Activated B cell treated with CpG ODN at 0.5 μM for 24 hours (primary cell): ENCODE results near the gene POU5F1. TPM values are rescaled to one million over a fixed set of nuclear protein-coding genes. Genes with fewer than 3 reads are reported as not detected.
"Not testable (repeated sequence)": the region's sequence is repeated elsewhere in the genome, so short reads cannot be mapped to it uniquely, and the experiment has no call there.

Experiments used
- ATAC-seq: fragments of 200-7000 bp; cut with Tn5 transposase; one replicate; pipeline ENCODE4 v1.10.0; 2021; ENCODE audit warnings: low read depth, mild to moderate bottlenecking, moderate library complexity
- CTCF ChIA-PET: fragments of 350-600 bp; sonication (Branson Sonifier 250); formaldehyde crosslinking; loops from one replicate; lab custom pipeline; 2021; ENCODE audit warnings: antibody characterized with exemption; lab: Charles Lee
- POLR2A ChIA-PET: fragments of 350-600 bp; sonication (Branson Sonifier 250); formaldehyde crosslinking; loops from one replicate; lab custom pipeline; 2021; ENCODE audit warnings: antibody characterized with exemption; lab: Charles Lee
- DNase-seq: peaks from one replicate; pipeline ENCODE4 v3.0.0; 2022
- H3K27ac Mint-ChIP-seq: one replicate; pipeline ENCODE4 v1.8.0; 2020; ENCODE audit warnings: mixed read lengths
- H3K27me3 Mint-ChIP-seq: one replicate; pipeline ENCODE4 v1.8.0; 2021; ENCODE audit warnings: mixed read lengths
- H3K36me3 Mint-ChIP-seq: one replicate; pipeline ENCODE4 v1.8.0; 2021; ENCODE audit warnings: low read depth, mixed read lengths
- H3K4me1 Mint-ChIP-seq: one replicate; pipeline ENCODE4 v1.8.0; 2021; ENCODE audit warnings: mixed read lengths
- H3K4me3 Mint-ChIP-seq: one replicate; pipeline ENCODE4 v1.8.0; 2020; ENCODE audit warnings: mild to moderate bottlenecking, mixed read lengths
- H3K9me3 Mint-ChIP-seq: one replicate; pipeline ENCODE4 v1.8.0; 2020; ENCODE audit warnings: mixed read lengths
- CTCF ChIP-seq: fragments of 200-600 bp; IDR thresholded peaks from one replicate; pipeline ENCODE4 v1.8.0; 2022; ENCODE audit warnings: antibody characterized with exemption, mild to moderate bottlenecking
- intact Hi-C: fragments of 100-400 bp; cut with micrococcal nuclease; formaldehyde crosslinking; loops from one replicate; pipeline ENCODE4 v1.15.1; 2024
- total RNA-seq: library from RNA; stranded (reverse); gene quantifications from 2 replicates; pipeline ENCODE4 v1.2.3, GENCODE V29; 2022

Gene POU5F1
- total RNA-seq, 1 donor from 2014 or later = 4.7 TPM

GRCh38 chr6:31194061-31194834, 23.8 kb upstream of the POU5F1 start:
- intact Hi-C loops = no loop called here
- CTCF ChIA-PET = interaction anchor here (1.0 to 8.4 kb wide), 4 partner anchors 57 to 182 kb away, joined by 3 to 161 read pairs (median 5); no protein-coding TSS in a partner anchor

GRCh38 chr6:31193206-31193605, 22.7 kb upstream of the POU5F1 start:
- ChIA-PET CTCF (interaction anchor here (0.8 to 8.4 kb wide), 6 partner anchors 51 to 187 kb away, joined by 3 to 161 read pairs (median 14); partner anchors contain the start of gene PSORS1C2), POLR2A (no interaction called here)
- no peak for TF ChIP-seq CTCF
- peaks cover 33% of the 10 kb centered on the region for H3K4me1 Mint-ChIP-seq
- H3K9me3 Mint-ChIP-seq = no peaks in the 10 kb centered on the region
- H3K4me3 Mint-ChIP-seq = no peak overlapping the region
- H3K27ac Mint-ChIP-seq = no peak overlapping the region
- H3K27me3 Mint-ChIP-seq = no peaks in the 10 kb centered on the region
- no peak for DNase-seq
- H3K36me3 Mint-ChIP-seq = peaks cover 19% of the 10 kb centered on the region
- no peak for ATAC-seq
- intact Hi-C loops = loop anchor here (2.0 kb wide), 2 partner anchors 34 to 64 kb away; partner anchors contain the start of gene TCF19

More at GRCh38 chr6:31194061-31194834, 23.8 kb upstream of the POU5F1 start:
- Mint-ChIP-seq H3K4me1 (peaks cover 37% of the 10 kb centered on the region), H3K36me3 (peaks cover 19% of the 10 kb centered on the region), H3K27me3 (no peaks in the 10 kb centered on the region), H3K27ac (peak overlapping the region; percentile 36), H3K4me3 (no peak overlapping the region), H3K9me3 (no peaks in the 10 kb centered on the region)
- no peak for TF ChIP-seq CTCF
- POLR2A ChIA-PET = interaction anchor here (1.0 to 1.3 kb wide), 2 partner anchors 158 to 172 kb away, joined by 3 to 6 read pairs; no protein-coding TSS in a partner anchor
- ATAC-seq (no peak), DNase-seq (no peak)

- not testable (repeated sequence) for H3K9me3 Mint-ChIP-seq, H3K27me3 Mint-ChIP-seq
- CTCF ChIA-PET = interaction anchor here (0.6 to 8.4 kb wide), 12 partner anchors 18 to 188 kb away, joined by 3 to 161 read pairs (median 4); partner anchors contain the start of gene PSORS1C2
- POLR2A ChIA-PET = interaction anchor here (0.6 to 2.6 kb wide), 10 partner anchors 21 to 201 kb away, joined by 3 to 19 read pairs (median 4); no protein-coding TSS in a partner anchor
- DNase-seq = peak; percentile 51
- intact Hi-C loops = loop anchor here (1.0 to 2.0 kb wide), 3 partner anchors 34 to 64 kb away; partner anchors contain the start of gene TCF19
- Mint-ChIP-seq H3K4me3 (peak overlapping the region; percentile 3), H3K36me3 (peaks cover 14% of the 10 kb centered on the region), H3K4me1 (peaks cover 29% of the 10 kb centered on the region), H3K27ac (peak overlapping the region; percentile 37)
- peak; percentile 26 for ATAC-seq
Measured at GRCh38 chr6:31192431-31193105, 22.1 kb upstream of the POU5F1 start.

GRCh38 chr6:31190488-31190887, 20.0 kb upstream of the POU5F1 start:
- ChIA-PET POLR2A (interaction anchor here (2.6 kb wide), 1 partner anchor 25 kb away, joined by 8 read pairs; no protein-coding TSS in a partner anchor), CTCF (no interaction called here)
- ATAC-seq (no peak), DNase-seq (no peak)
- no peaks in the 10 kb centered on the region for H3K27me3 Mint-ChIP-seq
- TF ChIP-seq CTCF = no peak
- H3K9me3 Mint-ChIP-seq = no peaks in the 10 kb centered on the region
- no peak overlapping the region for H3K27ac Mint-ChIP-seq
- peaks cover 7% of the 10 kb centered on the region for H3K36me3 Mint-ChIP-seq
- H3K4me1 Mint-ChIP-seq = peaks cover 32% of the 10 kb centered on the region
- H3K4me3 Mint-ChIP-seq = no peak overlapping the region
- intact Hi-C loops = no loop called here

- CTCF ChIA-PET = interaction anchor here (0.7 kb wide), 1 partner anchor 51 kb away, joined by 3 read pairs; the partner anchor contains the start of gene PSORS1C2
- H3K4me3 Mint-ChIP-seq, H3K27ac Mint-ChIP-seq, ATAC-seq, H3K36me3 Mint-ChIP-seq, POLR2A ChIA-PET, DNase-seq, H3K27me3 Mint-ChIP-seq, H3K9me3 Mint-ChIP-seq, intact Hi-C loops: not testable (repeated sequence)
- H3K4me1 Mint-ChIP-seq = peaks cover 26% of the 10 kb centered on the region
Measured at GRCh38 chr6:31189223-31189622, 18.7 kb upstream of the POU5F1 start.
